ENCODE measurements around the gene CMIP.

The CMIP gene

DNA sequence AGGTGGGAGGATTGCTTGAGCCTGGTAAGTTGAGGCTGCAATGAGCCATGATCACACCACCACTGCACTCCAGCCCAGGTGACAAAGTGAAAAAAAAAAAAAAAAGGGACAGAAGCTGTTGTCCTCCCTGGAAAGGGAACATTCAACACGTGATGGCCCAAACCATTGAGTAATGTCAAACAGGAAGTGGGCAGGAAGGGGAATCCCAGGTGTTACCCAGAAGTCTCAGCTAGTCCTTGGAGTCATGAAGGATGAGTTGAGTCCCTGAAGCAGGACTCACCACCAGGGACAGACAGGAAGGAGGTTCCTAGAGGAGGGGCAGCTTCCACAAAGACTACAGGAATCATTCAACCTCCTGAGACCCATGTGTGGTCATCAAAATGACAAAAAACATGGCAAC, 19.8 kb upstream of the CMIP start:
- TF ChIP-seq, protein P1, sequence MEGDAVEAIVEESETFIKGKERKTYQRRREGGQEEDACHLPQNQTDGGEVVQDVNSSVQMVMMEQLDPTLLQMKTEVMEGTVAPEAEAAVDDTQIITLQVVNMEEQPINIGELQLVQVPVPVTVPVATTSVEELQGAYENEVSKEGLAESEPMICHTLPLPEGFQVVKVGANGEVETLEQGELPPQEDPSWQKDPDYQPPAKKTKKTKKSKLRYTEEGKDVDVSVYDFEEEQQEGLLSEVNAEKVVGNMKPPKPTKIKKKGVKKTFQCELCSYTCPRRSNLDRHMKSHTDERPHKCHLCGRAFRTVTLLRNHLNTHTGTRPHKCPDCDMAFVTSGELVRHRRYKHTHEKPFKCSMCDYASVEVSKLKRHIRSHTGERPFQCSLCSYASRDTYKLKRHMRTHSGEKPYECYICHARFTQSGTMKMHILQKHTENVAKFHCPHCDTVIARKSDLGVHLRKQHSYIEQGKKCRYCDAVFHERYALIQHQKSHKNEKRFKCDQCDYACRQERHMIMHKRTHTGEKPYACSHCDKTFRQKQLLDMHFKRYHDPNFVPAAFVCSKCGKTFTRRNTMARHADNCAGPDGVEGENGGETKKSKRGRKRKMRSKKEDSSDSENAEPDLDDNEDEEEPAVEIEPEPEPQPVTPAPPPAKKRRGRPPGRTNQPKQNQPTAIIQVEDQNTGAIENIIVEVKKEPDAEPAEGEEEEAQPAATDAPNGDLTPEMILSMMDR (IDR thresholded peaks at IDR 0.05), result no peak
- peaks cover 0 to 2% of the 10 kb centered on the region in 2 donors for H3K27me3 ChIP-seq
- DNase-seq, result no peak

GRCh38 chr16:81427219-81427618, 17.4 kb upstream of the CMIP start:
- H3K9me3 ChIP-seq, result peaks cover 0 to under 1% (median 0%) of the 10 kb centered on the region in 3 donors
- H3K36me3 ChIP-seq, result no peaks in the 10 kb centered on the region
- no peak overlapping the region for H3K4me3 ChIP-seq
- intact Hi-C loops (cut with DNase I; ENCODE audit: low total_unique reads), result no loop called here
- DNase-seq, result no peak
- TF ChIP-seq, protein P1 (IDR thresholded peaks at IDR 0.05), result no peak
- no peak overlapping the region for H3K27ac ChIP-seq
- H3K27me3 ChIP-seq, result no peaks in the 10 kb centered on the region
- no peaks in the 10 kb centered on the region for H3K4me1 ChIP-seq

More for the DNA sequence above, 19.8 kb upstream of the CMIP start:
- Histone ChIP-seq H3K9me3 (peaks cover 0 to 4% (median 0%) of the 10 kb centered on the region in 3 donors), H3K27ac (no peak overlapping the region), H3K4me1 (no peaks in the 10 kb centered on the region), H3K36me3 (no peaks in the 10 kb centered on the region), H3K4me3 (no peak overlapping the region)
- intact Hi-C loops (cut with DNase I; ENCODE audit: low total_unique reads), result no loop called here

GRCh38 chr16:81429045-81429521, 15.5 kb upstream of the CMIP start:
- intact Hi-C loops (cut with DNase I; ENCODE audit: low total_unique reads), result no loop called here
- no peak for DNase-seq
- TF ChIP-seq, protein P1 (IDR thresholded peaks at IDR 0.05), result peak; percentile 10 to 32
- H3K9me3 ChIP-seq, result no peaks in the 10 kb centered on the region
- no peaks in the 10 kb centered on the region for H3K36me3 ChIP-seq
- H3K4me1 ChIP-seq, result no peaks in the 10 kb centered on the region
- H3K27me3 ChIP-seq, result no peaks in the 10 kb centered on the region
- no peak overlapping the region for H3K27ac ChIP-seq
- no peak overlapping the region for H3K4me3 ChIP-seq

DNA sequence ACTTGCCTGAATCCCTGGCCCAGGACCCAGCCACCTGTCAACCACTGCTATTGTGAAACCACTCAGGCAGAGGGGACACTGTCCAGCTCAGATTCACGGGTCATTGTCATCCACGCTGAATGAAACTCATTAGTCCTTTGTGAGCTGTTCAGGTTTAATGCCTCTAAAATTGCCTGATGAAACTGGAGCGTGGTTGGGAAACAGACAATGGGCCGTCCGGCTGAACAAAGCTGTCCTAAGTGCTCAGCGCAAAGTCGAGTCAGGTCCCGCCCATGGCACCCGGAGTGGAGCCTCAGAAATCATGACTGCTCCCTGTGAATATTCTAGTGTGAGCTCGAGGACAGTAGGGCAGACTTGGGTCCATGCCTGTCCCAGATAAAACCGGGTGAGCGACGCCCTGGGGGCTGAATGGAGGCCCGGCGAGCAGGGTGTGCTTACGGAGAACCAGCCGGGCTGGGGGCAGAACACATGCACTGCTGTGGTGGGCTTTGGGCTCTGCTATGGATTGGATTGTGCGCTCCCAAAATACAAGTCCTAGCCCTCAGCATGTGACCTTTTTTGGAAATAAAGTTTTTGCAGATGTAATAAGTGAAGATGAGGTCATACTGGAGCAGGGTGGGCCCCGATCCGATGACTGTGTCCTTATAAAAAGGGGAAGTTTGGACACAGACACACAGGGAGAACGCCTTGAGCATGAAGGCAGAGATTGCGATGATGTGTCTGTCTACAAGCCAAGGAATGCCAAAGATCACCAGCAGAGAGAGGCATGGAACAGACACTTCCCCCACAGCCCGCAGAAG, 12.9 kb upstream of the CMIP start:
- no peaks in the 10 kb centered on the region for H3K36me3 ChIP-seq
- H3K27ac ChIP-seq, result no peak overlapping the region
- H3K9me3 ChIP-seq, result no peaks in the 10 kb centered on the region
- peaks cover 0 to 4% of the 10 kb centered on the region in 2 donors for H3K27me3 ChIP-seq
- DNase-seq, result peak in 1 of 2 donors; percentile 69
- TF ChIP-seq, protein P1 (IDR thresholded peaks at IDR 0.05), result no peak
- intact Hi-C loops (cut with DNase I; ENCODE audit: low total_unique reads), result no loop called here
- no peaks in the 10 kb centered on the region for H3K4me1 ChIP-seq
- H3K4me3 ChIP-seq, result no peak overlapping the region

DNA sequence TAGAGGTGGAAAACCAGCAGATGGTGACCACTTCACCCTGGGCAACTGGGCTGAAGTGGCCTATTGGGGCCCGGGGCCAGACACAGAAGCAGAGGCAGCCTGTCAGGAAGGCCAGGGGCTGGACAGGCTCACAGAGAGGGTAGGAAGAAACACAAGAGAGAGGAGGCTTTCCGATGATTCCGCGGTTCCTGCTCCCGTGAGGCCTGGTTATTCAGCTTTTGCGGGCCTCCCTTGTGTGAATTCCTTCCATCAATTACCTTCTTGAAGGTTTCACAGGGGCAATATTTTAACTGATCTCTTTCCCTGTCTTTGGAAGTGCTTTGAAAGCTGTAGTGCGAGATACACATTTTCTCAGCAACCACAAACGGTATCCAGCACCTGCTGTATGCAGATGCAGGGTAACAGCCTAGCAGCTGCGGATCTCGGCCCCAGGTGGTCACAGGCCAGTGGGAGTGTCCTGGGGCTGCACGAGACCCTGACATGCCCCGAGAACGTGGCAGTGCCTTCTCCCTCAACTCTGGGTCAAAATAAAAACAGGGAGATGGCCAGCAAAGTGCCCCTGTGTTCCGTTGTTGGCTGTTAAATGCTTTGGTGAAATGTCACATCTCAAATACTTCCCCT, 11.6 kb upstream of the CMIP start:
- Histone ChIP-seq H3K9me3 (no peaks in the 10 kb centered on the region), H3K27me3 (peaks cover 0 to 6% of the 10 kb centered on the region in 2 donors), H3K36me3 (no peaks in the 10 kb centered on the region), H3K4me3 (no peak overlapping the region), H3K4me1 (no peaks in the 10 kb centered on the region), H3K27ac (no peak overlapping the region)
- TF ChIP-seq, protein P1 (IDR thresholded peaks at IDR 0.05), result no peak
- intact Hi-C loops (cut with DNase I; ENCODE audit: low total_unique reads), result no loop called here
- no peak for DNase-seq
